Stimulated activated CD8-positive, alpha-beta memory T cell treated with anti-CD3 and anti-CD28 coated beads, Interleukin-15, amount 100 ng/mL, for 48 hours (primary cell): ENCODE data around the gene AUTS2.
"Not testable (repeated sequence)": the region's sequence is repeated elsewhere in the genome, so short reads cannot be mapped to it uniquely, and the experiment has no call there.

Experiments
- DNase-seq, 2 donors: peaks; one replicate each; pipeline ENCODE4 v3.0.0-alpha.2; 2020; ENCODE audit warnings: low read depth in 2 of 2

AUTS2 gene

DNA sequence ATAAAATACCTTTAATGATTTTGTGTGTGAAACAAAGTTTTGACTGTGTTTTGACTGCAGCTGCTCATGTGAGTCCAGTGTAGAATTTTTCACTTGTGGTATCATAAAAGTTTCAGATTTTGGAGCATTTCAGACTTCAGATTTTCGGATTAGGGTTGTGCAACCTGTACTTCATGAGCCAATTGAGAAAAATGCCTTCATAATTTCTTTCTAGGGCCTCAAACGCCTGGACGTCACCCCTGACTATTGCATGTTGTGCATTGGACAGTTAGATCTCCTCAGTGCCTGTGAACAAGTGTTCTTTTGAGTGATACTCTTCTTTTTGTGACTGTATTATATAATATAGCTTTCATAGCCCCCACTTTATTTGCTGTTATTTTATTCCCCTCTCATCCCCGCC, 161.1 kb downstream of the AUTS2 start:
- no peak for DNase-seq

DNA sequence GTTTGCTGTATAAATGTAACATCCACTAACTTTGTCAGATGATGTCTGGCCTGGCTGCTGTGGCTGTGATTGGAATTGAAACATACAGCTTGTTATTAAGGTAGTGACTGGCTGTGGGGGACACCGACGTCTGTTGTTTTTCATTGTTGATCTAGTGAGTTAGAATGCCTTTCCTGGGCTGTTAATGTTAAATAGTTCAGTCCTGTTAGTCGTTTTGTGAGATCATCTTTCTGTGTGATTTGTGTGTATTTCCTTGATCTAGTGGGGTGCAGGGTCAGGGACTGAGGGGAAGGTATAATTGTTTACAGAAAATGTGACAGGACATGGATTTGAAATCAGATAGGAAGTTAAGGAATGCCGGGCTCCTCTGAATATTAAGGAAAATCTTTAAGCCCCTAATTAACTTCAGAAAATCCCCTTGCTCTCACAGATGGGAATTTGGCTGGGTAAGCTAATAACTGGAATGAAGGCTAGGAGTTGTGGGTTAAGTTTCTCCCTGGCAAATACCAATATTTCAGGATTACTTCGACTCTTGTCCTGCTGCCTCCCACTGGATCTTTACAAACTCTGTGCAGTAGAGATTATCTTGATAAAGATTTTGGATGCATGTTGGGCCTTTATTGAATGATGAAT, 163.1 kb downstream of the AUTS2 start:
- no peak for DNase-seq

GRCh38 chr7:69762821-69763352, 164.6 kb downstream of the AUTS2 start:
- no peak for DNase-seq

DNA sequence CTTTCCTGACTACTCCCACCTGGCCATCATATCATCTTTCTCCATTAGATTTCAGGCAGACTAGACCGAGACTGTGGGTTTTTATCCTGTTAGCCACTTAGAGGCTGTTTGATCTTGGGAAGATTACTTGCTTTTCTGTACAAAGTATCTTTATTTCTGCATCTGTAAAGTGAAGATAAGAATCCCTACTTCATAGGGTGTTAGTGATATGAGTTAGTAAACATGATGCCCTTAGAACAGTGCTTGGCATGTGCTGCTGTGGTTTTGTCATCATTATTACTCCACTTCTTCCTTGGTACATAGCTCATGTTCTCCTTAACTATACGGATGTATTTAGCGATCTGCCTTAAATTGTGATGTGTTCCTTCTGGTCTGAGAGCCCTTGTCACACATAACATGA, 165.2 kb downstream of the AUTS2 start:
- no peak for DNase-seq

DNA sequence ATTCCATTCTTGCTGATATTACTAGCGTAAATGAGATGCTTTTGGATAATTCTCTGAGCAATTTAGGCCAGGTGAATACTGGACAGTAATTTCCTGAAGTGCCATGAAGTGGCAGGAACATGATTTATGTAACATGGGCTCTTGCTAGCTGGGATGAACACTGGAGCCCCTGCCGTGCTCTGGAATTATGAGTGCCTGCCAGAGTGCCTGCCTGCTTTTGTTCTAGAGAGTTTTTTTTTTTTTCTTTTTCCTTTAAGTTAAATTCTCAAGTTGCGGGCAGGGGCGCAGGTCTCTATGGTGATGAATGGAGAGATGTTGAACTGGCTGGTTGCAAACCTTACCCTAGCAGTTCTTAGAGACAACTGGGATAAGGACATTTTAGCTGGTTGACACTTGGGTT, 165.9 kb downstream of the AUTS2 start:
- DNase-seq, result no peak

GRCh38 chr7:69764681-69765080, 166.4 kb downstream of the AUTS2 start:
- DNase-seq, result no peak

- no peak for DNase-seq
These were observed 167.6 kb downstream of the AUTS2 start for GRCh38 chr7:69765879-69766278.

GRCh38 chr7:69768986-69769595, 170.8 kb downstream of the AUTS2 start:
- no peak for DNase-seq

GRCh38 chr7:69769826-69770225, 171.6 kb downstream of the AUTS2 start:
- DNase-seq, result no peak

DNA sequence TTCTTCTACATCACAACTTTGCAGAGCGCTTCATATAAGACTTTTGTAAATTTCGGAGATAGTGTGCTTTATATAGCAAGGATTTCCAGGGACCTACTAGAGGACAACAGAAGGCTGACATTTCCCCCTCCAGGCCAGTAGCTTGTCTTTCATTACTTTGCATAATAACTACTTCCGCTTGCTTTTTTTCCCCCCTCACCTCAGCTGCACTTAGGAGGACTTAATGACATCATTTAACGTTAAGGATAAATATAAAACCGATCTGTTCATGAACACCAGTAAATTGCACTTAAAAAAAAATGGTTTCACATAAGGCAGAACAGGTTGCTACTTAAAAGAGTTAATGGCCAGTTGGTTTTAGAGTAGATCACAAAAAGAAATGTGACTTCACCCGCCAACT, 172.3 kb downstream of the AUTS2 start:
- DNase-seq, result no peak

DNA sequence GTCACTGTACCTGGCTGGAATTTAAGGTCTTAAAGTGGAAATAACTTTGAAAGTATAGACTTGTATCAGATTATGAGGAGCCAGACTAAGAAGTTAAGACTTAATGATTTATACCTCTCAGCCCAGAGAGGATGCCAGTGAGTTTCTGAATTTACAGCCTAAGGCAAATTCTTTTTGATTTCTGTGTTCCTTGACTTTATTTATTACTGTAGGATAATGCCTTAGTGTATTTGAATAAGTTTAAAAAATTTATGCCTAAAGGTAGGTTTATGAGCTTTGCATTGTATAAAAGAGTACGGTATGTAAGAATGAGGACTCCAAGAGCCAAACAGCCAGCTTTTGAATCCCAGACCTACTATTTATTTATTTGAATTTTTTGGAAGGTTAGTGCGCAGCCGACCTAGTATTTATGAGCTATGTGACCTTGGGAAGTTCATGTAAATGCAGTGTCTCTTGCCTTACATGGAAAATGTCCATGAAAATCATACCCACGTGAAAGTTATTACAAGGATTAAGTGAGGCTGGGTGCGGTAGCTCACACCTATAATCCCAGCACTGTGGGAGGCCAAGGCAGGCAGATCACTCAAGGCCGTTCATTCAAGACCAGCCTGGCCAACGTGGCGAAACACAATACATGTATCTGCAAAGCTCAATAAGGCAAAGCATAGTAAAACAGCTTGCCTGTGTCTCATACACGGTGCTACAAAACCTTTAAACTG, 174.6 kb downstream of the AUTS2 start:
- DNase-seq, result no peak

GRCh38 chr7:69773535-69774225, 175.4 kb downstream of the AUTS2 start:
- no peak for DNase-seq

DNA sequence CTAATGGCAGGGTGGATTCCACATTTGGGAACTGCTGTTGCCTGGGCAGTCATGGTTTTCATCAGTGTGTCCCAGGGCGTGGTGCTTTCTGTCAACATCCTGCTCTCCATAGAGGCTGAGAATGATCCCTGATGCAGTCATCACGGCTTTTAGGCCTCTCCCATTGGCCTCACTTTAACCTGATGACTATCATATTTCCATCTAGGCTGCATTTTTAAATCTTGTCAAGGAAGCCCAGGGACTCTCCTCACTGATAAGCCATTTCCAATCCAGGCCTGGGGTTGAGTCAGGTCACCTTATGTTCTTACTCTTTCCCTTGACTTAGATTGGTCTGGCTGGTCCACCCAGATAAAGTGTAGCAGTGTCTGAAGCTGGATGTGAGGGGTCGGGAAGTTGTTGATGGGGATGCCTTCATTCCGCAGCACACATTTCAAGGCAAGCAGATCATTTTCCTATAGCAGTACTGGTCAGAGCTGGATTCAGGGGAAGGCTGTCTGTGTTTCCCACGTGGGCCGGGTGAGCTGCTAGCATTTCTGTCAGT, 177.0 kb downstream of the AUTS2 start:
- DNase-seq, result no peak

GRCh38 chr7:69776611-69777010, 178.3 kb downstream of the AUTS2 start:
- DNase-seq, result no peak

GRCh38 chr7:69778138-69778537, 179.9 kb downstream of the AUTS2 start:
- no peak for DNase-seq

GRCh38 chr7:69780379-69780778, 182.1 kb downstream of the AUTS2 start:
- DNase-seq, result no peak

DNA sequence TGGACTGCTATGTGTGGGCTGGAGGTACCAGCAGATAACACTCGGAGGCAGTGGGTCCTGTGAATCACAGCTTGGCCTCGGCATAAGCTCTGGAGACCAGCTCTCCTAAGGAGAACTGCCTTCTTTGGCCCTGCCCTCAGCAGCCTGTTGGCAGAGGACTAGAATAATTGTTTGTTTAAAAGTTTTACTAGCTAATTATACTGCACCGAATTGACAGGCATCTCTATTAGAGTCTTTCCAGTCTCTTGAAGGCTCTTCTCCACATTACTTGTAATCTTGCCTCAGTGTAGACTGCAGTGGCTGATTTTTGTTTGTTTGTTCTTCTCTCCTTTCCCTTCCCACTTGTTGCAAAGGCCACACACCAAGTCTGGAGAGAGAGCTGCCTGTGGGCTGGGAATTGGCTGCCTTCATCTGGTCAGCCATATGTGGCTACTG, 183.2 kb downstream of the AUTS2 start:
- DNase-seq, result no peak

DNA sequence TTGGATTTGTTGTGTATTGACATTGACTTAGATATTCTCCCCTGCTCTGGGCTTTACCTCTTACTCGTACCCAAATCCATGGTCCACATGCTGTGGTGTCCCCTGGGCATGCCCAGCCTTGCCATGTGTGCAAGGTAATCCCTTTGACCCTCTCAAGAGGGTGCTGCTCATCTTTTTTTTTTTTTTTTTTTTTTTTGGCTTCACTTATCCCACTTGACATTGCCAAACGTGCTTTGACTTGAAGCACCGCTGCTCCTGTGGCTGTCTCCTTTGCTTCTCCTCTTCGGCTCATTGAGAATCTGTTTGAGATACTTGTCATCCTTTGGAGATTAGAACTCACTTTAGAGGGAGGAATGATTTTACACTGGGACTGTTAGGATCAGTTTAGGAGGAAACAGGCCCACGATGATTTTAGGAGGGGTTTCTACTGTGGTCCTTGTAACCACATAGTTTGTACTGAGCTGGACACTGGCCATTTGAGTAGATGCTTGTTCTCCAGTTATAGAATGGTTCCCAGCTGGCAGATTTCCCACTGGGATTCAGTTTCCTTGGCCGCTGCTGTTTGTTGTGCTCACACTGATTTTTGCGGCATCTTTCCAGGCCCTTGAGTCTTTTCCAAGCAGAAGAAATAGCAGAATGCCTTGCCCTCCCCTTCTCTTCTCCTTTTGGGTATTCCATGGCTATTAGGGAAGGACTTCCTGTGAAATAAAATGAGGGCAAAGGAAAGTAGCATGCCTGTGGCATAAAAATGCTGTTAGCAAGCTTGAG, 184.8 kb downstream of the AUTS2 start:
- no peak for DNase-seq

GRCh38 chr7:69786130-69786529, 187.9 kb downstream of the AUTS2 start:
- not testable (repeated sequence) for DNase-seq

- DNase-seq, result no peak
These were observed 188.6 kb downstream of the AUTS2 start for GRCh38 chr7:69786730-69787395.
